Measurements from ENCODE around the gene CDKN2A. TPM values are rescaled to one million over a fixed set of nuclear protein-coding genes. Genes with fewer than 3 reads are reported as not detected.

The CDKN2A gene
- total RNA-seq, 1 donor from 2014 or later, result not detected

DNA sequence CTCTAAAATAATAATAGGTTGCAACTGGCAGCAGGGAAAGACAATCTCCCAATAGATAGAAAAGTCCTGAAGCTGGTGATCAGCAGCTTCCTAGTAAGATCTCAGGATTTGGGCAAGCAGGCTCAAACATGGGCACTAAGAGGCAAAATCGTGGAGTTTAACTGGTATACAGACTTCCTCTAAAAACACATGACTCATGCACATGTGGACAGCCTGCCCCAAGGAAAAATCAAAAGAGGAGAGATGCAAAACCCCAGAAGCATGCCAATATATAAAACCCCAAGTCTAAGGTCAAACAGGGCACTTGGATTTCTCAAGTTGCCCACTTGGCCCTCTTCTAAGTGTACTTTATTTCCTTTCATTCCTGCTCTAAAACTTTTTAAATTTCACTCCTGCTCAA, 62.8 kb downstream of the CDKN2A start:
- H3K27me3 Mint-ChIP-seq (ENCODE audit: unreplicated experiment), result no peaks in the 10 kb centered on the region
- TF ChIP-seq CTCF (IDR thresholded peaks at IDR 0.05; ENCODE audit: partially characterized antibody, unreplicated experiment), result no peak
- H3K4me3 Mint-ChIP-seq (ENCODE audit: unreplicated experiment), result no peak overlapping the region
- no peaks in the 10 kb centered on the region for H3K9me3 Mint-ChIP-seq (ENCODE audit: unreplicated experiment)
- H3K27ac Mint-ChIP-seq (ENCODE audit: unreplicated experiment), result no peak overlapping the region
- H3K36me3 Mint-ChIP-seq (ENCODE audit: unreplicated experiment), result no peaks in the 10 kb centered on the region
- DNase-seq, result no peak
- H3K4me1 Mint-ChIP-seq (ENCODE audit: low read depth, unreplicated experiment), result no peaks in the 10 kb centered on the region

GRCh38 chr9:21927752-21928151, 66.4 kb downstream of the CDKN2A start:
- no peak for DNase-seq
- TF ChIP-seq CTCF (IDR thresholded peaks at IDR 0.05; ENCODE audit: partially characterized antibody, unreplicated experiment), result no peak
- H3K27me3 Mint-ChIP-seq (ENCODE audit: unreplicated experiment), result no peaks in the 10 kb centered on the region
- H3K4me1 Mint-ChIP-seq (ENCODE audit: low read depth, unreplicated experiment), result no peaks in the 10 kb centered on the region
- no peak overlapping the region for H3K4me3 Mint-ChIP-seq (ENCODE audit: unreplicated experiment)
- H3K9me3 Mint-ChIP-seq (ENCODE audit: unreplicated experiment), result no peaks in the 10 kb centered on the region
- H3K36me3 Mint-ChIP-seq (ENCODE audit: unreplicated experiment), result no peaks in the 10 kb centered on the region
- no peak overlapping the region for H3K27ac Mint-ChIP-seq (ENCODE audit: unreplicated experiment)

GRCh38 chr9:21923694-21924093, 70.5 kb downstream of the CDKN2A start:
- DNase-seq, result no peak
- Mint-ChIP-seq H3K4me3 (ENCODE audit: unreplicated experiment) (no peak overlapping the region), H3K27ac (ENCODE audit: unreplicated experiment) (no peak overlapping the region), H3K9me3 (ENCODE audit: unreplicated experiment) (no peaks in the 10 kb centered on the region), H3K27me3 (ENCODE audit: unreplicated experiment) (no peaks in the 10 kb centered on the region), H3K4me1 (ENCODE audit: low read depth, unreplicated experiment) (no peaks in the 10 kb centered on the region), H3K36me3 (ENCODE audit: unreplicated experiment) (no peaks in the 10 kb centered on the region)
- no peak for TF ChIP-seq CTCF (IDR thresholded peaks at IDR 0.05; ENCODE audit: partially characterized antibody, unreplicated experiment)

GRCh38 chr9:21919377-21920362, 74.5 kb downstream of the CDKN2A start:
- H3K9me3 Mint-ChIP-seq (ENCODE audit: unreplicated experiment), result no peaks in the 10 kb centered on the region
- H3K27ac Mint-ChIP-seq (ENCODE audit: unreplicated experiment), result no peak overlapping the region
- no peak for DNase-seq
- TF ChIP-seq CTCF (IDR thresholded peaks at IDR 0.05; ENCODE audit: partially characterized antibody, unreplicated experiment), result no peak
- H3K4me3 Mint-ChIP-seq (ENCODE audit: unreplicated experiment), result no peak overlapping the region
- no peaks in the 10 kb centered on the region for H3K27me3 Mint-ChIP-seq (ENCODE audit: unreplicated experiment)
- H3K4me1 Mint-ChIP-seq (ENCODE audit: low read depth, unreplicated experiment), result no peaks in the 10 kb centered on the region
- no peaks in the 10 kb centered on the region for H3K36me3 Mint-ChIP-seq (ENCODE audit: unreplicated experiment)

Other genes starting within 250 kb of the CDKN2A start
- 48.1 TPM for gene MTAP, start 191.8 kb downstream of the CDKN2A start, total RNA-seq (ENCODE audit: unreplicated experiment)
- not detected for gene CDKN2B-AS1, start 399 bp upstream of the CDKN2A start, total RNA-seq (ENCODE audit: unreplicated experiment)
- gene CDKN2B, start 14.9 kb upstream of the CDKN2A start, total RNA-seq (ENCODE audit: unreplicated experiment), result 0.93 TPM

Data from glutamatergic neuron (in vitro differentiated cells).